GM23338 (cell line): ENCODE data around the gene TXNRD3. TPM values are rescaled to one million over a fixed set of nuclear protein-coding genes. Genes with fewer than 3 reads are reported as not detected.

ENCODE experiments used
- ATAC-seq: fragments of 200-7000 bp; cut with Tn5 transposase; 3 replicates; pipeline ENCODE4 v1.9.1; 2020
- DNase-seq: peaks from one replicate; pipeline ENCODE4 v3.0.0-alpha.2; 2015; ENCODE audit warnings: low spot score
- H2AFZ ChIP-seq: fragments of 200-600 bp; sonication (generic); 2 replicates; pipeline ENCODE4 v1.8.0; 2016; ENCODE audit warnings: antibody characterized with exemption, mild to moderate bottlenecking, moderate library complexity
- H3F3A ChIP-seq: fragments of 200-600 bp; sonication (generic); replicated peaks from 2 replicates; pipeline ENCODE4 v1.8.0; 2017; ENCODE audit warnings: antibody characterized with exemption, mixed run types, low read depth
- H3K27ac ChIP-seq: fragments of 200-600 bp; sonication (generic); 2 replicates; pipeline ENCODE4 v1.6.1; 2016; ENCODE audit warnings: low read depth
- H3K27me3 ChIP-seq: fragments of 200-600 bp; sonication (generic); 2 replicates; pipeline ENCODE4 v1.8.0; 2016; ENCODE audit warnings: mild to moderate bottlenecking, mixed run types, moderate library complexity; ENCODE audit not compliant: insufficient read depth
- H3K36me3 ChIP-seq: fragments of 200-600 bp; sonication (generic); 2 replicates; pipeline ENCODE4 v1.8.0; 2016; ENCODE audit warnings: mild to moderate bottlenecking; ENCODE audit not compliant: insufficient read depth
- H3K4me1 ChIP-seq: fragments of 200-600 bp; sonication (generic); 2 replicates; pipeline ENCODE4 v1.8.0; 2016; ENCODE audit warnings: mild to moderate bottlenecking, moderate library complexity; ENCODE audit not compliant: insufficient read depth
- H3K4me2 ChIP-seq: fragments of 200-600 bp; sonication (generic); 2 replicates; pipeline ENCODE4 v1.7.1; 2017; ENCODE audit warnings: mixed run types
- H3K4me3 ChIP-seq: fragments of 200-600 bp; sonication (generic); 2 replicates; pipeline ENCODE4 v1.6.1; 2016; ENCODE audit warnings: mixed run types
- H3K79me2 ChIP-seq: fragments of 200-600 bp; sonication (generic); replicated peaks from 2 replicates; pipeline ENCODE4 v1.8.0; 2017; ENCODE audit warnings: mild to moderate bottlenecking; ENCODE audit not compliant: insufficient read depth
- H3K9me2 ChIP-seq: fragments of 200-600 bp; sonication (generic); 2 replicates; pipeline ENCODE4 v1.8.0; 2017; ENCODE audit not compliant: insufficient read depth
- H4K20me1 ChIP-seq: fragments of 200-600 bp; sonication (generic); replicated peaks from 2 replicates; pipeline ENCODE4 v1.8.0; 2017; ENCODE audit warnings: mild to moderate bottlenecking; ENCODE audit not compliant: insufficient read depth
- H3K27ac Mint-ChIP-seq: 2 replicates; pipeline ENCODE4 v1.8.0; 2020; ENCODE audit warnings: inconsistent platforms, mild to moderate bottlenecking, moderate library complexity, mixed read lengths
- H3K27me3 Mint-ChIP-seq: 3 replicates; pipeline ENCODE4 v1.8.0; 2022; ENCODE audit warnings: low read depth, mild to moderate bottlenecking, moderate library complexity, mixed read lengths, inconsistent platforms; ENCODE audit not compliant: insufficient read depth, poor library complexity
- H3K36me3 Mint-ChIP-seq: 3 replicates; pipeline ENCODE4 v1.8.0; 2021; ENCODE audit warnings: low read depth, mild to moderate bottlenecking, inconsistent platforms, moderate library complexity, mixed read lengths
- H3K4me1 Mint-ChIP-seq: 3 replicates; pipeline ENCODE4 v1.8.0; 2020; ENCODE audit warnings: mild to moderate bottlenecking, inconsistent platforms, mixed read lengths
- H3K4me3 Mint-ChIP-seq: 3 replicates; pipeline ENCODE4 v1.8.0; 2021; ENCODE audit warnings: moderate library complexity, mild to moderate bottlenecking, inconsistent platforms, mixed read lengths
- H3K9me3 Mint-ChIP-seq: 3 replicates; pipeline ENCODE4 v1.8.0; 2020; ENCODE audit warnings: moderate library complexity, mild to moderate bottlenecking, inconsistent platforms, mixed read lengths
- CREB1 ChIP-seq: fragments of 250-450 bp; sonication (Bioruptor Pico); IDR thresholded peaks from 2 replicates; pipeline ENCODE4 v1.5.0; 2020; ENCODE audit warnings: low read depth, mild to moderate bottlenecking, moderate library complexity
- POLR2AphosphoS5 ChIP-seq: IDR thresholded peaks from 2 replicates; pipeline ENCODE4 v1.6.1; 2016; ENCODE audit warnings: antibody characterized with exemption, low read depth
- STAT1 ChIP-seq: IDR thresholded peaks from one replicate; pipeline ENCODE4 v1.6.1; 2016; ENCODE audit warnings: antibody characterized with exemption; ENCODE audit not compliant: unreplicated experiment
- ZNF114 ChIP-seq: fragments of 250-450 bp; sonication (Bioruptor Pico); IDR thresholded peaks from 2 replicates; pipeline ENCODE4 v1.5.0; 2020; ENCODE audit warnings: mild to moderate bottlenecking, moderate library complexity
- ZNF331 ChIP-seq: fragments of 250-450 bp; sonication (Bioruptor Pico); IDR thresholded peaks from 2 replicates; pipeline ENCODE4 v1.5.0; 2020; ENCODE audit warnings: low read depth, mild to moderate bottlenecking, moderate library complexity
- polyA plus RNA-seq: library from polyadenylated mRNA; unstranded; fragments of >200 nt; fragmentation: Nextera tagmentation; extraction: Ambion mirVana; gene quantifications from 2 replicates; pipeline ENCODE4 v1.2.1, GENCODE V29; 2016
- total RNA-seq: library from RNA; depleted of rRNA; stranded (reverse); fragments of >200 nt; shearing (Covaris generic); gene quantifications from 2 replicates; pipeline ENCODE4 v1.2.3, GENCODE V29; 2014
- TF ChIP-seq, protein P1 (sequence below): IDR thresholded peaks from one replicate; pipeline ENCODE4 v1.6.1; 2018; ENCODE audit warnings: antibody characterized with exemption; ENCODE audit not compliant: unreplicated experiment
- TF ChIP-seq, protein P2 (sequence below), 2 experiments: fragments of 200-600 bp in 1 of 2; sonication (generic) in 1 of 2; conservative IDR thresholded peaks; 2 replicates each; pipeline versions ENCODE4 v1.5.1 to v1.6.1; 2016 to 2017; ENCODE audit warnings: antibody characterized with exemption in 2 of 2, low read depth in 2 of 2, mild to moderate bottlenecking in 2 of 2, moderate library complexity in 1 of 2
- TF ChIP-seq, protein P3 (sequence below): fragments of 250-450 bp; sonication (Bioruptor Pico); IDR thresholded peaks from 2 replicates; pipeline ENCODE4 v1.5.0; 2020; ENCODE audit warnings: mild to moderate bottlenecking, moderate library complexity
- TF ChIP-seq, protein P4 (sequence below): IDR thresholded peaks from 2 replicates; pipeline ENCODE4 v1.6.1; 2016; ENCODE audit warnings: antibody characterized with exemption

The TXNRD3 gene
- total and polyA plus RNA-seq, 2 experiments from 2014 or later, result 3.0 to 4.1 TPM

DNA sequence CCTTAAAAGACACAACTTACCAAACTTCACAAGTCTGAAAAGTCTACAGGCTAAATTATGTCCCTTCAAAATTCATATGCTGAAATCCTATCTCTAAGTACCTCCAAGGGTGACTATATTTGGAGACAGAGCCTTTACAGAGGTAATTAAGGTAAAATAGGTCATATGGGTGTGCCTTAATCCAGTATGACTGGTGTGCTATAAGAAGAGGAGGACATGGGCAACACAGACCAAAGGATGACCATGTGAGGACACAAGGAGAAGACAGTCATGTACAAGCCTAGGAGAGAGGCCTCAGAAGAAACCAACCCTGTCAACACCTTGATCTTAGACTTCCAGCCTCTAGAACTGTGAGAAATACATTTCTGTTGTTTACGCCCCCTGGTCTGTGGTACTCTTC lies 32.2 kb downstream of the TXNRD3 start (continued):
- TF ChIP-seq, protein P1, sequence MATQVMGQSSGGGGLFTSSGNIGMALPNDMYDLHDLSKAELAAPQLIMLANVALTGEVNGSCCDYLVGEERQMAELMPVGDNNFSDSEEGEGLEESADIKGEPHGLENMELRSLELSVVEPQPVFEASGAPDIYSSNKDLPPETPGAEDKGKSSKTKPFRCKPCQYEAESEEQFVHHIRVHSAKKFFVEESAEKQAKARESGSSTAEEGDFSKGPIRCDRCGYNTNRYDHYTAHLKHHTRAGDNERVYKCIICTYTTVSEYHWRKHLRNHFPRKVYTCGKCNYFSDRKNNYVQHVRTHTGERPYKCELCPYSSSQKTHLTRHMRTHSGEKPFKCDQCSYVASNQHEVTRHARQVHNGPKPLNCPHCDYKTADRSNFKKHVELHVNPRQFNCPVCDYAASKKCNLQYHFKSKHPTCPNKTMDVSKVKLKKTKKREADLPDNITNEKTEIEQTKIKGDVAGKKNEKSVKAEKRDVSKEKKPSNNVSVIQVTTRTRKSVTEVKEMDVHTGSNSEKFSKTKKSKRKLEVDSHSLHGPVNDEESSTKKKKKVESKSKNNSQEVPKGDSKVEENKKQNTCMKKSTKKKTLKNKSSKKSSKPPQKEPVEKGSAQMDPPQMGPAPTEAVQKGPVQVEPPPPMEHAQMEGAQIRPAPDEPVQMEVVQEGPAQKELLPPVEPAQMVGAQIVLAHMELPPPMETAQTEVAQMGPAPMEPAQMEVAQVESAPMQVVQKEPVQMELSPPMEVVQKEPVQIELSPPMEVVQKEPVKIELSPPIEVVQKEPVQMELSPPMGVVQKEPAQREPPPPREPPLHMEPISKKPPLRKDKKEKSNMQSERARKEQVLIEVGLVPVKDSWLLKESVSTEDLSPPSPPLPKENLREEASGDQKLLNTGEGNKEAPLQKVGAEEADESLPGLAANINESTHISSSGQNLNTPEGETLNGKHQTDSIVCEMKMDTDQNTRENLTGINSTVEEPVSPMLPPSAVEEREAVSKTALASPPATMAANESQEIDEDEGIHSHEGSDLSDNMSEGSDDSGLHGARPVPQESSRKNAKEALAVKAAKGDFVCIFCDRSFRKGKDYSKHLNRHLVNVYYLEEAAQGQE, result no peak
- TF ChIP-seq ZNF331 (CRISPR knock-in tag), result no peak
- TF ChIP-seq, protein P2, sequence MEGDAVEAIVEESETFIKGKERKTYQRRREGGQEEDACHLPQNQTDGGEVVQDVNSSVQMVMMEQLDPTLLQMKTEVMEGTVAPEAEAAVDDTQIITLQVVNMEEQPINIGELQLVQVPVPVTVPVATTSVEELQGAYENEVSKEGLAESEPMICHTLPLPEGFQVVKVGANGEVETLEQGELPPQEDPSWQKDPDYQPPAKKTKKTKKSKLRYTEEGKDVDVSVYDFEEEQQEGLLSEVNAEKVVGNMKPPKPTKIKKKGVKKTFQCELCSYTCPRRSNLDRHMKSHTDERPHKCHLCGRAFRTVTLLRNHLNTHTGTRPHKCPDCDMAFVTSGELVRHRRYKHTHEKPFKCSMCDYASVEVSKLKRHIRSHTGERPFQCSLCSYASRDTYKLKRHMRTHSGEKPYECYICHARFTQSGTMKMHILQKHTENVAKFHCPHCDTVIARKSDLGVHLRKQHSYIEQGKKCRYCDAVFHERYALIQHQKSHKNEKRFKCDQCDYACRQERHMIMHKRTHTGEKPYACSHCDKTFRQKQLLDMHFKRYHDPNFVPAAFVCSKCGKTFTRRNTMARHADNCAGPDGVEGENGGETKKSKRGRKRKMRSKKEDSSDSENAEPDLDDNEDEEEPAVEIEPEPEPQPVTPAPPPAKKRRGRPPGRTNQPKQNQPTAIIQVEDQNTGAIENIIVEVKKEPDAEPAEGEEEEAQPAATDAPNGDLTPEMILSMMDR (conservative IDR thresholded peaks at IDR 0.05; ENCODE audit: low read depth in 2 of 2), result no peak

DNA sequence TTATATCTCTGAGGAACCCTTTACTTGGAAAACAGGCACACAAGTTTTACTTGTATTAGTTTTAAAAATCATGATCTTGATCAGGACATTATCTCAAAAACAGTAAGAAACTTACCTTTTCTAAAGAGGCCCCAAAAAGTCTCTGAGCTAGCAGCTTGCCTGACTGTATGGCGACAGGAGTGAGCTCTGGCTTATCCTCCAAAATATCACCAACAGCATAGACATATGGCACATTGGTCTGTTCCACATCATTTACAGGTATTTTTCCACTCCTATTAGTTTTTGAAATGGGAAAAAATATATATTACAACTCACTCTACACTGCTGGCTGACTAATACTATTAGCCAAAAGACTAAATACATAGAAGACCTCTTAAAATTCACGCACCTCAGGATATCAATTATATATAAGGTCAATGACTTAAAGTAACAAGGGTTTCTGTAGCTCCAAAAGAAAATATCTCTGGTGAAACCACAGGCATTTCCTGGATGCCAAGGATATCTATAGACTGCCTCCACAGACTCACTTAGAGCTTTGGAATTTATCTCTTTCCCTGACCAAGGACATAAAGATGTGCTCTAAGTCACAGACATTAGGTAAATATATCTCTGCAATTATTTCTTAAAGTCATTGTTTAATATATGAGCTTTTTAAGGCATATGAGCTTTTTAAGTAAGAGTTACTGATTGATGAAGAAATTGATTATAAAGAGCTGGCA lies 33.1 kb downstream of the TXNRD3 start:
- H3K27ac ChIP-seq, result no peak overlapping the region
- H3K79me2 ChIP-seq, result no peaks in the 10 kb centered on the region
- DNase-seq, result no peak
- Mint-ChIP-seq H3K27me3 (no peaks in the 10 kb centered on the region), H3K9me3 (no peaks in the 10 kb centered on the region), H3K4me3 (no peak overlapping the region), H3K36me3 (no peaks in the 10 kb centered on the region), H3K4me1 (peaks cover 3% of the 10 kb centered on the region; the same call in 1 of the 3 replicates), H3K27ac (no peak overlapping the region)
- ATAC-seq, result no peak
- no peak overlapping the region for H3K4me3 ChIP-seq
- H2AFZ ChIP-seq, result no peak overlapping the region
- H3F3A ChIP-seq, result no peaks in the 10 kb centered on the region
- H3K36me3 ChIP-seq, result no peaks in the 10 kb centered on the region
- H3K27me3 ChIP-seq, result no peaks in the 10 kb centered on the region
- H4K20me1 ChIP-seq, result no peaks in the 10 kb centered on the region
- H3K9me2 ChIP-seq, result no peaks in the 10 kb centered on the region
- no peaks in the 10 kb centered on the region for H3K4me1 ChIP-seq
- no peak overlapping the region for H3K4me2 ChIP-seq
- TF ChIP-seq, protein P2 (conservative IDR thresholded peaks at IDR 0.05; ENCODE audit: low read depth in 2 of 2), result no peak
- TF ChIP-seq CREB1 (no peak), STAT1 (no peak), ZNF114 (no peak), POLR2AphosphoS5 (no peak), ZNF331 (CRISPR knock-in tag) (no peak)
- TF ChIP-seq, protein P3, sequence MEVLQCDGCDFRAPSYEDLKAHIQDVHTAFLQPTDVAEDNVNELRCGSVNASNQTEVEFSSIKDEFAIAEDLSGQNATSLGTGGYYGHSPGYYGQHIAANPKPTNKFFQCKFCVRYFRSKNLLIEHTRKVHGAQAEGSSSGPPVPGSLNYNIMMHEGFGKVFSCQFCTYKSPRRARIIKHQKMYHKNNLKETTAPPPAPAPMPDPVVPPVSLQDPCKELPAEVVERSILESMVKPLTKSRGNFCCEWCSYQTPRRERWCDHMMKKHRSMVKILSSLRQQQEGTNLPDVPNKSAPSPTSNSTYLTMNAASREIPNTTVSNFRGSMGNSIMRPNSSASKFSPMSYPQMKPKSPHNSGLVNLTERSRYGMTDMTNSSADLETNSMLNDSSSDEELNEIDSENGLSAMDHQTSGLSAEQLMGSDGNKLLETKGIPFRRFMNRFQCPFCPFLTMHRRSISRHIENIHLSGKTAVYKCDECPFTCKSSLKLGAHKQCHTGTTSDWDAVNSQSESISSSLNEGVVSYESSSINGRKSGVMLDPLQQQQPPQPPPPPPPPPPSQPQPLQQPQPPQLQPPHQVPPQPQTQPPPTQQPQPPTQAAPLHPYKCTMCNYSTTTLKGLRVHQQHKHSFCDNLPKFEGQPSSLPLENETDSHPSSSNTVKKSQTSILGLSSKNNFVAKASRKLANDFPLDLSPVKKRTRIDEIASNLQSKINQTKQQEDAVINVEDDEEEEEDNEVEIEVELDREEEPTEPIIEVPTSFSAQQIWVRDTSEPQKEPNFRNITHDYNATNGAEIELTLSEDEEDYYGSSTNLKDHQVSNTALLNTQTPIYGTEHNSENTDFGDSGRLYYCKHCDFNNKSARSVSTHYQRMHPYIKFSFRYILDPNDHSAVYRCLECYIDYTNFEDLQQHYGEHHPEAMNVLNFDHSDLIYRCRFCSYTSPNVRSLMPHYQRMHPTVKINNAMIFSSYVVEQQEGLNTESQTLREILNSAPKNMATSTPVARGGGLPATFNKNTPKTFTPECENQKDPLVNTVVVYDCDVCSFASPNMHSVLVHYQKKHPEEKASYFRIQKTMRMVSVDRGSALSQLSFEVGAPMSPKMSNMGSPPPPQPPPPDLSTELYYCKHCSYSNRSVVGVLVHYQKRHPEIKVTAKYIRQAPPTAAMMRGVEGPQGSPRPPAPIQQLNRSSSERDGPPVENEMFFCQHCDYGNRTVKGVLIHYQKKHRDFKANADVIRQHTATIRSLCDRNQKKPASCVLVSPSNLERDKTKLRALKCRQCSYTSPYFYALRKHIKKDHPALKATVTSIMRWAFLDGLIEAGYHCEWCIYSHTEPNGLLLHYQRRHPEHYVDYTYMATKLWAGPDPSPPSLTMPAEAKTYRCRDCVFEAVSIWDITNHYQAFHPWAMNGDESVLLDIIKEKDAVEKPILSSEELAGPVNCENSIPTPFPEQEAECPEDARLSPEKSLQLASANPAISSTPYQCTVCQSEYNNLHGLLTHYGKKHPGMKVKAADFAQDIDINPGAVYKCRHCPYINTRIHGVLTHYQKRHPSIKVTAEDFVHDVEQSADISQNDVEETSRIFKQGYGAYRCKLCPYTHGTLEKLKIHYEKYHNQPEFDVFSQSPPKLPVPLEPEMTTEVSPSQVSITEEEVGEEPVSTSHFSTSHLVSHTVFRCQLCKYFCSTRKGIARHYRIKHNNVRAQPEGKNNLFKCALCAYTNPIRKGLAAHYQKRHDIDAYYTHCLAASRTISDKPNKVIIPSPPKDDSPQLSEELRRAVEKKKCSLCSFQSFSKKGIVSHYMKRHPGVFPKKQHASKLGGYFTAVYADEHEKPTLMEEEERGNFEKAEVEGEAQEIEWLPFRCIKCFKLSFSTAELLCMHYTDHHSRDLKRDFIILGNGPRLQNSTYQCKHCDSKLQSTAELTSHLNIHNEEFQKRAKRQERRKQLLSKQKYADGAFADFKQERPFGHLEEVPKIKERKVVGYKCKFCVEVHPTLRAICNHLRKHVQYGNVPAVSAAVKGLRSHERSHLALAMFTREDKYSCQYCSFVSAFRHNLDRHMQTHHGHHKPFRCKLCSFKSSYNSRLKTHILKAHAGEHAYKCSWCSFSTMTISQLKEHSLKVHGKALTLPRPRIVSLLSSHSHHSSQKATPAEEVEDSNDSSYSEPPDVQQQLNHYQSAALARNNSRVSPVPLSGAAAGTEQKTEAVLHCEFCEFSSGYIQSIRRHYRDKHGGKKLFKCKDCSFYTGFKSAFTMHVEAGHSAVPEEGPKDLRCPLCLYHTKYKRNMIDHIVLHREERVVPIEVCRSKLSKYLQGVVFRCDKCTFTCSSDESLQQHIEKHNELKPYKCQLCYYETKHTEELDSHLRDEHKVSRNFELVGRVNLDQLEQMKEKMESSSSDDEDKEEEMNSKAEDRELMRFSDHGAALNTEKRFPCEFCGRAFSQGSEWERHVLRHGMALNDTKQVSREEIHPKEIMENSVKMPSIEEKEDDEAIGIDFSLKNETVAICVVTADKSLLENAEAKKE (CRISPR knock-in tag), result no peak
- TF ChIP-seq, protein P4, sequence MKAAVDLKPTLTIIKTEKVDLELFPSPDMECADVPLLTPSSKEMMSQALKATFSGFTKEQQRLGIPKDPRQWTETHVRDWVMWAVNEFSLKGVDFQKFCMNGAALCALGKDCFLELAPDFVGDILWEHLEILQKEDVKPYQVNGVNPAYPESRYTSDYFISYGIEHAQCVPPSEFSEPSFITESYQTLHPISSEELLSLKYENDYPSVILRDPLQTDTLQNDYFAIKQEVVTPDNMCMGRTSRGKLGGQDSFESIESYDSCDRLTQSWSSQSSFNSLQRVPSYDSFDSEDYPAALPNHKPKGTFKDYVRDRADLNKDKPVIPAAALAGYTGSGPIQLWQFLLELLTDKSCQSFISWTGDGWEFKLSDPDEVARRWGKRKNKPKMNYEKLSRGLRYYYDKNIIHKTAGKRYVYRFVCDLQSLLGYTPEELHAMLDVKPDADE, result no peak
